GM12872 (cell line): ENCODE measurements around the gene MACROD2.

Experiments
- CTCF ChIP-seq: IDR thresholded peaks from 3 replicates; pipeline ENCODE4 v1.5.1; 2011; ENCODE audit warnings: low read depth, mild to moderate bottlenecking, low read length, moderate library complexity; ENCODE audit not compliant: insufficient read depth

Gene MACROD2

GRCh38 chr20:14450256-14450655, 454.9 kb downstream of the MACROD2 start:
- no peak for TF ChIP-seq CTCF

GRCh38 chr20:14451458-14451857, 456.1 kb downstream of the MACROD2 start:
- TF ChIP-seq CTCF: no peak

GRCh38 chr20:14453259-14453658, 457.9 kb downstream of the MACROD2 start:
- no peak for TF ChIP-seq CTCF

DNA sequence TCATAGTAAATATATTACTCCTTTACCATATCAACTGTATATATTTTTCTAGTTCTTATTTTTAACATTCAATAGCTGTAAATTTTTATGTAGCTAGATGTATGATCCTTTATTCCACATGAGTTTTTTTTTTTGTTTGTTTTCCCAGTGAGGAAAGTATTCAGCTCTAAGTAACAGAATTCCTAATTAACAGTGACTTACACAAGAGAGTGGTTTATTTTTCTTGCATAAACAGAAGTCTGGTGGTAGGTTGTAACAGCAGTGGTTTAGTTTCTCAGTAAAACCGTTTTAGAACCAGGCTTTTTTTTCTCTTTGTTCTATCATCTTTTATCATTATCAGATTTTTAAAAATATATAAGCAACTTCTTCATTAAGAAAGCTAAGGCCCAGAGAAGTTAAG, 459.0 kb downstream of the MACROD2 start:
- no peak for TF ChIP-seq CTCF

DNA sequence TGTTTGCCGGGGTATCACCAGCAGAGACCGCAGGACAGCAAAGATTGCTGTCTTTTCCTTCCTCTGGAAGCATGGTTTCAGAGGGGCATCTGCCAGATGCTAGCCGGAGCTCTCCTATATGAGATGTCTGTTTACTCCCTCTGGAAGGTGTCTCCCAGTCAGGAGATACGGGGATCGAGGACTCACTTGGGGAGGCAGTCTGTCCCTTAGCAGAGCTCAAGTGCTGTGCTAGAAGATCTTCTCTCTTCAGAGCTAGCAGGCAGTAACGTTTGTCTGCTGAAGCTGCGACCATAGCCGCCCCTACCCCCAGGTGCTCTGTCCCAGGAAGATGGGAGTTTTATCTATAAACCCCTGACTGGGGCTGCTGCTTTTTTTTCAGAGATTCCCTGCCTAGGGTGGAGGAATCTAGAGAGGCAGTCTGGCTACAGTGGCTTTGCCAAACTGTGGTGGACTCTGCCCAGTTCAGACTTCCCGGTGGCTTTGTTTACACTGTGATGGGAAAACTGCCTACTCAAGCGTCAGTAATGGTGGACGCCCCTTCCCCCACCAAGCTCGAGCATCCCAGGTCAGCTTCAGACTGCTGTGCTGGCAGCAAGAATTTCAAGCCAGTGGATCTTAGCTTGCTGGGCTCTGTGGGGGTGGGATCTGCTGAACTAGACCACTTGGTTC, 475.0 kb downstream of the MACROD2 start:
- TF ChIP-seq CTCF: no peak

- no peak for TF ChIP-seq CTCF
These were observed 475.8 kb downstream of the MACROD2 start for GRCh38 chr20:14470977-14471661.

DNA sequence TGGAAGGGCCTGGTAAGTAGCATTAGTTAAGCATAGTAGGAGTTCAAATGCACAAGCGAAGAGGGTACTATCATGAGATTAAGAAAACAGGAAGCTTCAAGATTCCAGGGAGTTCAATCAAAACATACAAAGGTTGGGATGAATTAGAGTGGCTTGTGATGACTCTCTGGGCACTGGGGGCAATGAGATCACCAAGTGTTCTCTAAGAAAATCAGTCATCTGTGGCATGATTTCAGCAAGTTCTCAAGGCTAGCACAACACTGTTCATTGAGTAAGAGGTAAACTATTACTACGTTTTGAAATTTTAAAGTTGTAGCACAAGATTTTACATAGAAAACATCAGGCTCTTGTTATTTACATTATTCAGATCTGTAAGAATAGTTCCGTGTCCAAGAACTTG, 481.8 kb downstream of the MACROD2 start:
- TF ChIP-seq CTCF: no peak
